Endodermal cell (in vitro differentiated cells): ENCODE results near the gene IP6K3. TPM values are rescaled to one million over a fixed set of nuclear protein-coding genes. Genes with fewer than 3 reads are reported as not detected.

ENCODE experiments used
- DNase-seq: peaks from one replicate; pipeline ENCODE4 v3.0.0-alpha.2; 2017
- H3K27ac ChIP-seq: 2 replicates; pipeline ENCODE4 v1.5.1; 2013; ENCODE audit warnings: mild to moderate bottlenecking, low read depth, low read length, moderate library complexity
- H3K27me3 ChIP-seq: 2 replicates; pipeline ENCODE4 v1.6.1; 2013; ENCODE audit warnings: mild to moderate bottlenecking, low read length, moderate library complexity; ENCODE audit not compliant: insufficient read depth, control insufficient read depth, poor library complexity, severe bottlenecking
- H3K36me3 ChIP-seq: 2 replicates; pipeline ENCODE4 v1.7.0; 2013; ENCODE audit warnings: mild to moderate bottlenecking, low read length, moderate library complexity; ENCODE audit not compliant: control insufficient read depth, insufficient read depth
- H3K4me1 ChIP-seq: one replicate; pipeline ENCODE4 v1.7.0; 2013; ENCODE audit warnings: low read length; ENCODE audit not compliant: control insufficient read depth, insufficient read depth
- H3K4me3 ChIP-seq: 2 replicates; pipeline ENCODE4 v1.5.1; 2013; ENCODE audit warnings: mild to moderate bottlenecking, low read length, moderate library complexity
- H3K9ac ChIP-seq: 2 replicates; pipeline ENCODE4 v1.6.1; 2013; ENCODE audit warnings: mild to moderate bottlenecking, low read length, moderate library complexity; ENCODE audit not compliant: poor library complexity, severe bottlenecking; ENCODE audit errors: extremely low read depth
- H3K9me3 ChIP-seq: 2 replicates; pipeline ENCODE4 v1.6.1; 2013; ENCODE audit warnings: mild to moderate bottlenecking, low read length, moderate library complexity; ENCODE audit not compliant: control insufficient read depth
- H3K27ac Mint-ChIP-seq: 2 replicates; pipeline ENCODE4 v1.8.0; 2020; ENCODE audit warnings: mixed read lengths
- H3K27me3 Mint-ChIP-seq: 2 replicates; pipeline ENCODE4 v1.8.0; 2021; ENCODE audit warnings: mild to moderate bottlenecking, mixed read lengths; ENCODE audit not compliant: insufficient read depth
- H3K36me3 Mint-ChIP-seq: 2 replicates; pipeline ENCODE4 v1.8.0; 2020; ENCODE audit warnings: low read depth, mixed read lengths
- H3K4me1 Mint-ChIP-seq: 2 replicates; pipeline ENCODE4 v1.8.0; 2020; ENCODE audit warnings: mixed read lengths
- H3K4me3 Mint-ChIP-seq: 2 replicates; pipeline ENCODE4 v1.8.0; 2020; ENCODE audit warnings: mild to moderate bottlenecking, moderate library complexity, mixed read lengths
- H3K9me3 Mint-ChIP-seq: 2 replicates; pipeline ENCODE4 v1.8.0; 2020; ENCODE audit warnings: mild to moderate bottlenecking, mixed read lengths
- WGBS, 2 experiments: methylation state at CpG; one replicate each; pipeline versions ENCODE4 v1.1.5 to v1.1.7; 2013; ENCODE audit warnings: missing lambda C conversion rate in 2 of 2, mixed read lengths in 1 of 2; ENCODE audit not compliant: insufficient coverage in 1 of 2, insufficient read length in 1 of 2; 5-methylcytosine and 5-hydroxymethylcytosine counted together
- total RNA-seq, 2 donors: library from RNA; stranded (reverse); fragmentation: NEBNext Ultra II Directional in 1 of 2; extraction: Animal tissue kit (Norgen Biotek cat#: 25700) in 1 of 2; gene quantifications; 2 replicates in 1 of 2; 3 replicates in 1 of 2; pipeline ENCODE4 v1.2.1, GENCODE V29; 2021
- TF ChIP-seq, protein P1 (sequence below): fragments of 200-600 bp; sonication (generic); conservative IDR thresholded peaks from 2 replicates; pipeline ENCODE4 v1.5.0; 2021; ENCODE audit warnings: antibody characterized with exemption, mild to moderate bottlenecking

IP6K3 gene
- total RNA-seq, 2 donors from 2014 or later = not detected

DNA sequence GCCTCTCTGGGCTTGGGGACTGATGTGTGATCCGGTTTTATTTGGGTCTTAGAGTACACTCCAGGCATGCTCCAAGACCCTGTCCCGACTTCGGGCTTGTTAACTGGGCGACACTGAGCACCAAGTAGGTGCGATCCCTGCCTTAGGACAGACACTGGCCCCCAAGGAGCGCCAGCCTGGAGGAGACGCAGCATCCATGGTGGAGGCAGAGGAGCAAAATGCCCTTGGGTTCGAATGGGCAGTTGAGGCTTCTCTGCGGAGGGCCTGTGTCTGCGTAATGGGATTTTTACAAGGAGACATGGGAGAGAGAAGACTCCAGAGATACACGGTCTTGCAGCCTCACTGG, 42.8 kb upstream of the IP6K3 start:
- Histone ChIP-seq H3K4me3 (peak overlapping the region; percentile 86), H3K27me3 (no peaks in the 10 kb centered on the region), H3K36me3 (peaks cover 16% of the 10 kb centered on the region), H3K27ac (no peak overlapping the region), H3K9ac (peak overlapping the region; percentile 72), H3K4me1 (peaks cover 19% of the 10 kb centered on the region), H3K9me3 (no peaks in the 10 kb centered on the region)
- Mint-ChIP-seq H3K27me3 (peaks cover 7% of the 10 kb centered on the region), H3K27ac (peak overlapping the region; percentile 96), H3K36me3 (peaks cover 11% of the 10 kb centered on the region), H3K4me1 (peaks cover 57% of the 10 kb centered on the region), H3K4me3 (peak overlapping the region; percentile 51), H3K9me3 (no peaks in the 10 kb centered on the region)
- TF ChIP-seq, protein P1, sequence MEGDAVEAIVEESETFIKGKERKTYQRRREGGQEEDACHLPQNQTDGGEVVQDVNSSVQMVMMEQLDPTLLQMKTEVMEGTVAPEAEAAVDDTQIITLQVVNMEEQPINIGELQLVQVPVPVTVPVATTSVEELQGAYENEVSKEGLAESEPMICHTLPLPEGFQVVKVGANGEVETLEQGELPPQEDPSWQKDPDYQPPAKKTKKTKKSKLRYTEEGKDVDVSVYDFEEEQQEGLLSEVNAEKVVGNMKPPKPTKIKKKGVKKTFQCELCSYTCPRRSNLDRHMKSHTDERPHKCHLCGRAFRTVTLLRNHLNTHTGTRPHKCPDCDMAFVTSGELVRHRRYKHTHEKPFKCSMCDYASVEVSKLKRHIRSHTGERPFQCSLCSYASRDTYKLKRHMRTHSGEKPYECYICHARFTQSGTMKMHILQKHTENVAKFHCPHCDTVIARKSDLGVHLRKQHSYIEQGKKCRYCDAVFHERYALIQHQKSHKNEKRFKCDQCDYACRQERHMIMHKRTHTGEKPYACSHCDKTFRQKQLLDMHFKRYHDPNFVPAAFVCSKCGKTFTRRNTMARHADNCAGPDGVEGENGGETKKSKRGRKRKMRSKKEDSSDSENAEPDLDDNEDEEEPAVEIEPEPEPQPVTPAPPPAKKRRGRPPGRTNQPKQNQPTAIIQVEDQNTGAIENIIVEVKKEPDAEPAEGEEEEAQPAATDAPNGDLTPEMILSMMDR = no peak
- 93 to 94% methylated on average over 9 to 11 of the region's 11 CpGs for WGBS, 2 experiments
- no peak for DNase-seq

DNA sequence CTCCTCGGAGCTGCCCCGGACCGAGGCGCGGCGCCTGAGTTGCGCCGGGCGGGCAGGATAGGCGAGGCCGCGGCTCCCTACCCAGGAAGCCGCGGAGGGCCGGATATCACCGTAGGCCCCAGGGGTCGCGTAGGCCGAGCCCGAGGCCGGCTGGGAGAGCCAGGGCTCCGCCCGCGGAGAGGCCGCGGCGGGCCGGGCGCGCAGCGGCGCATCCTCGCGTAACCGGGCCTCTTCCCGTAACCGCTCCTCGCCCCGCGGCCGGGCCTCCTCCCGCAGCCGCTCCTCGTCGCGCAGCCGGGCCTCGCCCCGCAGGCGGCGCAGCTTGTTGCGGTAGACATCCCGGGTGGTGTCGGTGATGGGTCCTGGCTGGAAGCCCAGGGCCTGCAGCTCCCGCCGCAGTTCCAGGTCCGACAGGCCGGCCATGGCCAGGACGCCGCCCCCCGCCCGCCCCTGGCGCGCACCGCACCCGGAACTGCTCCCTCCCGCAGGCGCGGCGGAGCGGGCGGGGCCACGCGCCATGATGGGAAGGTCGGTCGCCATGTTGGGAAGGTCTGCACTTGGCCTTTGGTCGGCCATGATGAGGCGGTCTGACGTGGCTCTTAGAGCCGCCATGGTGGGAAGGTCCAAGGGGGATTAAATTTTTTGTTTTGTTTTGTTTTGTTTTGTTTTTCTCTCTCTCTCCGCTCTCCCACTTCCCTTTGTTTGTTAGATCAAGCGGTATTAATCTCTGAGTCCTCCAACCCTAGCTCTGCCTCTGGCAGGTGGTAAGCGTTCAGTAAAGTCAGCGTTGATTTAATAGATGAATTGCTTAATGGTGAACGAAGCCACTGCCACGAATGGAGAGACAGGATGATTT, 42.2 kb upstream of the IP6K3 start, which contains the start of gene LEMD2:
LEMD2 (minus strand) TSS at position 437 of the 856 bp plus-strand sequence; CDS start at position 423, 14 bp downstream.
- no peaks in the 10 kb centered on the region for H3K27me3 ChIP-seq
- peaks cover 17% of the 10 kb centered on the region for H3K36me3 Mint-ChIP-seq
- peaks cover 20% of the 10 kb centered on the region for H3K36me3 ChIP-seq
- TF ChIP-seq, protein P1 = peak; percentile 7
- peak within 1 kb of the TSS; percentile 77 for H3K4me3 Mint-ChIP-seq
- H3K27ac Mint-ChIP-seq = peak within 1 kb of the TSS; percentile 96
- H3K27me3 Mint-ChIP-seq = peaks cover 7% of the 10 kb centered on the region
- 4 to 11% methylated on average over 30 to 86 of the region's 86 CpGs for WGBS, 2 experiments
- peak within 1 kb of the TSS; percentile 58 for H3K27ac ChIP-seq
- peak; percentile 98 for DNase-seq
- peak within 1 kb of the TSS; percentile 72 for H3K9ac ChIP-seq
- peaks cover 19% of the 10 kb centered on the region for H3K4me1 ChIP-seq
- peak within 1 kb of the TSS; percentile 86 for H3K4me3 ChIP-seq
- H3K4me1 Mint-ChIP-seq = peaks cover 57% of the 10 kb centered on the region
- H3K9me3 ChIP-seq = no peaks in the 10 kb centered on the region
- no peaks in the 10 kb centered on the region for H3K9me3 Mint-ChIP-seq

DNA sequence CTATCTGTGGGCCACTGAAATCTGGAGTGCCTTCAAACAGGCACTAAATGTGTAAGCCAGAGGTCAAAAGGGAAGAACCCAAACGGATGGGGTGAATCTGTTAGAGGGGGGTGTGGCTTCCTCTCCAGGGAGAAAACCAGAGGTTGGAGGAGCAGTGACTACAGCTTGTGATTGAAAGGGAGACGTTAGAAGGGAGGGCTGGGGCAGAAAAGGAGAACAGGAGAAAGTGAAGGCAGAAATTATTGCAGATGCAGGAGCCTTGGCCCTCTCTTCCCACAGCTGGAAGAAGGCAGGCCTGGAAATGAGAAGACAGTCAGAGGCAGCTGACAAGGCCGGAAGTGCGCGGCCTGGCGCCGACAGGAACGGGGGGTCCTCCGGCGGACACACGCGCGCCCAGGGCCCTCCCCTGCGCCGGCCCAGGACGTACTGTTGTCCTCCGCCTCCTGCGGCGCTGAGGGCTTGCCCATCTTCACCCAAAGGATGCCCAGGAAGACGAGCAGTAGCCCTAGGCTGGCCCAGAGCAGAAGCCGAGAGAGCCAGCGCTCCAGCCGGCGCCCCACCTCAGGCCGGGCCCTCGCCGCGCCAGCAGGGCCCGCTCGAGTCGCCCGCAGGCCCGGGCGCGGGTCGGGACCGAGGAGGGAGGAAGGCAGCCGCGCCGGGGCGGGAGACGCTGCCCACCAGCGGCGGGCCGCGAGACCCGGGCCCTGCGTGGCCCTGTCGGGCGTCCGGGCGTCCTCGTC, 41.4 kb upstream of the IP6K3 start:
- peak overlapping the region; percentile 95 for H3K27ac Mint-ChIP-seq
- H3K9me3 Mint-ChIP-seq = no peaks in the 10 kb centered on the region
- 0% methylated on average over 3 to 53 of the region's 53 CpGs for WGBS, 2 experiments
- TF ChIP-seq, protein P1 = peak; percentile 31
- Histone ChIP-seq H3K27ac (peak overlapping the region; percentile 50), H3K36me3 (peaks cover 28% of the 10 kb centered on the region), H3K9me3 (no peaks in the 10 kb centered on the region), H3K4me3 (peak overlapping the region; percentile 86), H3K4me1 (peaks cover 19% of the 10 kb centered on the region), H3K27me3 (no peaks in the 10 kb centered on the region), H3K9ac (peak overlapping the region; percentile 72)
- DNase-seq = peak; percentile 80
- peaks cover 57% of the 10 kb centered on the region for H3K4me1 Mint-ChIP-seq
- H3K27me3 Mint-ChIP-seq = peaks cover 3% of the 10 kb centered on the region
- peaks cover 25% of the 10 kb centered on the region for H3K36me3 Mint-ChIP-seq
- H3K4me3 Mint-ChIP-seq = peak overlapping the region; percentile 77
